H9 (cell line): ENCODE data around the gene EHD1. TPM values are rescaled to one million over a fixed set of nuclear protein-coding genes. Genes with fewer than 3 reads are reported as not detected.

ENCODE experiments used
- DNase-seq: peaks from one replicate; pipeline ENCODE4 v3.0.0-alpha.2; 2017
- H2AFZ ChIP-seq: one replicate; pipeline ENCODE4 v1.6.1; 2013; ENCODE audit warnings: mild to moderate bottlenecking, low read length, control low read depth, moderate library complexity
- H2AK5ac ChIP-seq: 2 replicates; pipeline ENCODE4 v1.6.1; 2013; ENCODE audit warnings: low read length, control low read depth, mixed read lengths; ENCODE audit not compliant: insufficient read length
- H2BK120ac ChIP-seq: one replicate; pipeline ENCODE4 v1.6.1; 2013; ENCODE audit warnings: low read depth, mild to moderate bottlenecking, low read length, control low read depth, inconsistent platforms; ENCODE audit not compliant: poor library complexity, severe bottlenecking
- H2BK12ac ChIP-seq: 2 replicates; pipeline ENCODE4 v1.6.1; 2013; ENCODE audit warnings: low read length, control low read depth, mixed read lengths, low read depth; ENCODE audit not compliant: insufficient read length
- H2BK15ac ChIP-seq: 2 replicates; pipeline ENCODE4 v1.6.1; 2013; ENCODE audit warnings: low read depth, low read length, control low read depth
- H2BK20ac ChIP-seq: one replicate; pipeline ENCODE4 v1.6.1; 2013; ENCODE audit warnings: low read depth, mild to moderate bottlenecking, low read length, control low read depth, inconsistent platforms; ENCODE audit not compliant: poor library complexity, severe bottlenecking
- H2BK5ac ChIP-seq: 2 replicates; pipeline ENCODE4 v1.6.1; 2013; ENCODE audit warnings: low read length, control low read depth, mixed read lengths; ENCODE audit not compliant: insufficient read length
- H3K14ac ChIP-seq: 2 replicates; pipeline ENCODE4 v1.6.1; 2013; ENCODE audit warnings: low read length, control low read depth; ENCODE audit not compliant: insufficient read depth
- H3K18ac ChIP-seq: 2 replicates; pipeline ENCODE4 v1.6.1; 2013; ENCODE audit warnings: low read depth, mild to moderate bottlenecking, mixed read lengths, low read length, control low read depth; ENCODE audit not compliant: insufficient read length
- H3K23ac ChIP-seq: 2 replicates; pipeline ENCODE4 v1.6.1; 2013; ENCODE audit warnings: low read length, control low read depth, mixed read lengths, low read depth; ENCODE audit not compliant: insufficient read length
- H3K23me2 ChIP-seq: 2 replicates; pipeline ENCODE4 v1.6.1; 2013; ENCODE audit warnings: low read depth, mild to moderate bottlenecking, mixed read lengths, low read length, control low read depth; ENCODE audit not compliant: insufficient read length, poor library complexity, severe bottlenecking
- H3K27ac ChIP-seq: 2 replicates; pipeline ENCODE4 v1.5.1; 2013; ENCODE audit warnings: low read length, control low read depth, mixed read lengths, low read depth; ENCODE audit not compliant: insufficient read length
- H3K27me3 ChIP-seq: 2 replicates; pipeline ENCODE4 v1.6.1; 2013; ENCODE audit warnings: low read length, control low read depth, inconsistent platforms; ENCODE audit not compliant: insufficient read depth
- H3K4ac ChIP-seq: 2 replicates; pipeline ENCODE4 v1.6.1; 2013; ENCODE audit warnings: low read depth, mild to moderate bottlenecking, control low read depth, inconsistent platforms, low read length, moderate library complexity
- H3K4me1 ChIP-seq: 2 replicates; pipeline ENCODE4 v1.6.1; 2013; ENCODE audit warnings: low read length, control low read depth, inconsistent platforms; ENCODE audit not compliant: insufficient read depth
- H3K4me2 ChIP-seq: 2 replicates; pipeline ENCODE4 v1.6.1; 2013; ENCODE audit warnings: low read length, control low read depth, mixed read lengths; ENCODE audit not compliant: insufficient read length, insufficient read depth
- H3K56ac ChIP-seq: 2 replicates; pipeline ENCODE4 v1.6.1; 2013; ENCODE audit warnings: low read depth, mild to moderate bottlenecking, mixed read lengths, low read length, control low read depth; ENCODE audit not compliant: insufficient read length
- H3K79me1 ChIP-seq: 2 replicates; pipeline ENCODE4 v1.6.1; 2013; ENCODE audit warnings: low read depth, mild to moderate bottlenecking, moderate library complexity, low read length, control low read depth, inconsistent platforms; ENCODE audit not compliant: insufficient read depth, poor library complexity, severe bottlenecking
- H3K79me2 ChIP-seq: 2 replicates; pipeline ENCODE4 v1.6.1; 2013; ENCODE audit warnings: low read length, control low read depth, inconsistent platforms; ENCODE audit not compliant: insufficient read depth
- H3K9ac ChIP-seq: 2 replicates; pipeline ENCODE4 v1.6.1; 2013; ENCODE audit warnings: low read length, control low read depth, mixed read lengths; ENCODE audit not compliant: insufficient read length; ENCODE audit errors: extremely low read depth
- H3K9me3 ChIP-seq: one replicate; pipeline ENCODE4 v1.6.1; 2013; ENCODE audit warnings: low read depth, low read length, inconsistent platforms; ENCODE audit not compliant: control insufficient read depth
- H3T11ph ChIP-seq: one replicate; pipeline ENCODE4 v1.6.1; 2013; ENCODE audit warnings: mild to moderate bottlenecking, low read length, control low read depth, inconsistent platforms
- H4K20me1 ChIP-seq: one replicate; pipeline ENCODE4 v1.6.1; 2013; ENCODE audit not compliant: control insufficient read depth, insufficient read length, insufficient read depth
- H4K5ac ChIP-seq: 2 replicates; pipeline ENCODE4 v1.6.1; 2013; ENCODE audit warnings: low read depth, mild to moderate bottlenecking, mixed read lengths, low read length, control low read depth; ENCODE audit not compliant: insufficient read length
- H4K8ac ChIP-seq: replicated peaks from 2 replicates; pipeline ENCODE4 v1.6.1; 2013; ENCODE audit warnings: low read length, control low read depth, mixed read lengths, low read depth; ENCODE audit not compliant: insufficient read length
- H4K91ac ChIP-seq: 2 replicates; pipeline ENCODE4 v1.6.1; 2013; ENCODE audit warnings: low read depth, mild to moderate bottlenecking, moderate library complexity, mixed read lengths, low read length, control low read depth; ENCODE audit not compliant: insufficient read length
- H3K27ac Mint-ChIP-seq, 3 experiments: 2 replicates in 2 of 3; 3 replicates in 1 of 3; pipeline ENCODE4 v1.8.0; 2020 to 2021; ENCODE audit warnings: mixed read lengths in 3 of 3, mild to moderate bottlenecking in 1 of 3, moderate library complexity in 1 of 3
- H3K27me3 Mint-ChIP-seq: 2 replicates; pipeline ENCODE4 v1.8.0; 2021; ENCODE audit warnings: low read depth, mild to moderate bottlenecking, moderate library complexity, mixed read lengths
- H3K36me3 Mint-ChIP-seq, 3 experiments: 2 replicates in 2 of 3; 3 replicates in 1 of 3; pipeline ENCODE4 v1.8.0; 2020 to 2021; ENCODE audit warnings: low read depth in 3 of 3, mixed read lengths in 3 of 3; ENCODE audit not compliant: insufficient read depth in 1 of 3
- H3K4me1 Mint-ChIP-seq, 2 experiments: 2 replicates each; pipeline ENCODE4 v1.8.0; 2020; ENCODE audit warnings: mixed read lengths in 2 of 2
- H3K4me3 Mint-ChIP-seq, 2 experiments: 2 replicates in 1 of 2; 3 replicates in 1 of 2; pipeline ENCODE4 v1.8.0; 2020 to 2021; ENCODE audit warnings: mild to moderate bottlenecking in 2 of 2, mixed read lengths in 2 of 2, moderate library complexity in 1 of 2
- H3K9me3 Mint-ChIP-seq, 2 experiments: 2 replicates in 1 of 2; 3 replicates in 1 of 2; pipeline ENCODE4 v1.8.0; 2020; ENCODE audit warnings: mild to moderate bottlenecking in 2 of 2, mixed read lengths in 2 of 2, moderate library complexity in 1 of 2
- CTCF ChIP-seq: fragments of 200-600 bp; sonication (generic); conservative IDR thresholded peaks from 3 replicates; pipeline ENCODE4 v1.8.0; 2021; ENCODE audit warnings: antibody characterized with exemption, mild to moderate bottlenecking
- WGBS: extraction: QIAGEN DNeasy Blood & Tissue Kit; methylation state at CpG from one replicate; pipeline ENCODE4 v1.1.7; 2013; ENCODE audit warnings: missing lambda C conversion rate, low lambda C conversion rate, mixed read lengths; ENCODE audit not compliant: insufficient read length; ENCODE audit errors: extremely low coverage; 5-methylcytosine and 5-hydroxymethylcytosine counted together
- total RNA-seq: library from RNA; stranded (reverse); gene quantifications from 2 replicates; pipeline ENCODE4 v1.2.1, GENCODE V29; 2021

Gene EHD1
- total RNA-seq, 1 experiment from 2014 or later, result 31.0 TPM

- H3K27me3 Mint-ChIP-seq, result no peaks in the 10 kb centered on the region
Observed at GRCh38 chr11:64833198-64833502, 45.3 kb downstream of the EHD1 start.

More at GRCh38 chr11:64833198-64833502, 45.3 kb downstream of the EHD1 start:
- no peaks in the 10 kb centered on the region for H3K23me2 ChIP-seq
- H3K23ac ChIP-seq, result no peak overlapping the region
- no CpG with 5 or more reads among the region's 12 CpGs for WGBS
- H3K14ac ChIP-seq, result no peak overlapping the region
- H2AK5ac ChIP-seq, result no peak overlapping the region
- H4K91ac ChIP-seq, result no peak overlapping the region
- no peaks in the 10 kb centered on the region for H3K9me3 Mint-ChIP-seq
- peaks cover 0 to 35% (median 16%) of the 10 kb centered on the region in 3 experiments; a peak in 4 of 7 replicates for H3K36me3 Mint-ChIP-seq
- no peak overlapping the region for H4K8ac ChIP-seq
- DNase-seq, result no peak
- H2BK120ac ChIP-seq, result no peak overlapping the region
- no peak overlapping the region for H2BK5ac ChIP-seq
- H2BK15ac ChIP-seq, result no peak overlapping the region
- H3K4ac ChIP-seq, result no peak overlapping the region
- no peak overlapping the region for H2BK20ac ChIP-seq
- no peak overlapping the region; a peak in 1 of 5 replicates for H3K4me3 Mint-ChIP-seq
- no peak overlapping the region for H3K27ac ChIP-seq
- H3K4me2 ChIP-seq, result no peak overlapping the region
- no peak overlapping the region for H3T11ph ChIP-seq
- H3K18ac ChIP-seq, result no peak overlapping the region
- H2AFZ ChIP-seq, result no peak overlapping the region
- H2BK12ac ChIP-seq, result no peak overlapping the region
- no peak overlapping the region for H4K5ac ChIP-seq
- no peak overlapping the region for H3K9ac ChIP-seq
- H3K4me1 Mint-ChIP-seq, result no peaks in the 10 kb centered on the region
- no peaks in the 10 kb centered on the region for H4K20me1 ChIP-seq
- no peaks in the 10 kb centered on the region for H3K79me1 ChIP-seq
- H3K27ac Mint-ChIP-seq, result no peak overlapping the region
- no peak for TF ChIP-seq CTCF
- H3K56ac ChIP-seq, result no peak overlapping the region
- H3K27me3 ChIP-seq, result no peaks in the 10 kb centered on the region
- no peaks in the 10 kb centered on the region for H3K4me1 ChIP-seq
- no peaks in the 10 kb centered on the region for H3K9me3 ChIP-seq
- H3K79me2 ChIP-seq, result no peaks in the 10 kb centered on the region
